ENCODE data around the gene PHF20.
A peak's percentile ranks its signal among the peaks of the same experiment; 100 is the strongest.
"Not testable (repeated sequence)": the region's sequence is repeated elsewhere in the genome, so short reads cannot be mapped to it uniquely, and the experiment has no call there.

PHF20 gene

GRCh38 chr20:35975576-35976373 lies 204.0 kb downstream of the PHF20 start:
- DNase-seq (ENCODE audit: low read depth), result no peak

- DNase-seq (ENCODE audit: low read depth), result no peak
Observed at GRCh38 chr20:35978041-35978513, 206.3 kb downstream of the PHF20 start.

- no peak for DNase-seq (ENCODE audit: low read depth)
Observed at GRCh38 chr20:35979544-35979943, 207.7 kb downstream of the PHF20 start.

GRCh38 chr20:35981969-35982368 lies 210.2 kb downstream of the PHF20 start:
- DNase-seq (ENCODE audit: low read depth), result no peak

- no peak for DNase-seq (ENCODE audit: low read depth)
Observed at GRCh38 chr20:35984382-35984781, 212.6 kb downstream of the PHF20 start.

- DNase-seq (ENCODE audit: low read depth), result no peak
Observed at GRCh38 chr20:35985806-35986205, 214.0 kb downstream of the PHF20 start.

DNA sequence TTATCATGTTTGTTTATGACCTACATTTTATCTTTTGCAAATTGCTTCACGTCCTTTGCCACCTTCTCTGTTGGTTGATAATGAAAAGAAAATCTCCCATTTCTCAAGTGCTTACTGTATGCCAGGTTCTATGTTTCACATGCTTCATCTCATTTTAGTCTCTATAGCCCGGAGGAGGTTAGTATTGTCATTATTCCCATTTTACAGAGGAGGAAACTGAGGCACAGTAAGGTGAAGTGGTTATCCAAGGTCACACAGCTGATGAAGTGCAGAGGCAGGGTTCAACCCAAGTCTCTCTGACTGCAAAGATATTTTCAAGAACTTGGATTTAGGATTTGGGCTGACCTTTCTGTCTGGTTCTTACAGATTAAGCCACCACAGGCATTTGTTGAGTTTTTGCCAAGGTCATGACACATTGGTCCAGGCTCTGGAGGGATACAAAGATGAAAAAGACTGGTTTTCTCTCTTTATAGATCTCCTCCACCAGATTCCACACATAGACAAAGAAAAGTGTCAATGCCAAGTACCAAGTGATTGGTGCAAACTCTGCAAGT lies 217.2 kb downstream of the PHF20 start:
- no peak for DNase-seq (ENCODE audit: low read depth)

- no peak for DNase-seq (ENCODE audit: low read depth)
Observed at GRCh38 chr20:35991142-35991771, 219.4 kb downstream of the PHF20 start.

DNA sequence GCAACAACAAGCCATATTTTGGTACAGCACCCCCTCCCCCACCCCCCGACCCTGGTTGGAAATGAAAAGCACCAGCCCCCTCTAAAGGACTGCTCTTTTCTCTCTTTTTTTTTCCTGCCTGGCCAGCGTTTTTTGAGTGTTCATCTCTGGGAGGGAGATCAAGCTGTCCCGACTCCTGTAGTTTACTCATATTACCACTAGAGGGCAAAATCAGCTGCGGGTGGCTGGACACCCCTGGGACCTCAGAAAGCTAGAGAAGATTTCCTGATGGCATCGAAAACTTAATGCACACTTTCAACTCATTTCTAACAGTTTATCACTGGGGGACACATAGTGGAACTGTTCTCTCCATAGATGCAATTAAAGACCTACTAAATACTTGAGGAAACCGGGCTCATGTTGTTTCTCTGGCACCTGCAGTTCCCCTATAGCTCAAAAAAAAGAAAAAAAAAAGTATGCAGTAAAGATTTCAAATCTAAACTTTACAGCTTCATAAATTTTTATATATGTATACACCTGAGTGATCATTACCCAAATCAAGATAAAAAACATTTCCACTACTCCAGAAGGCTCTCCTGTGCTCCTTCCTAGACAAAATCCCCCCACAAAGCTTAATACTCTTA lies 221.0 kb downstream of the PHF20 start:
- DNase-seq (ENCODE audit: low read depth), result no peak

DNA sequence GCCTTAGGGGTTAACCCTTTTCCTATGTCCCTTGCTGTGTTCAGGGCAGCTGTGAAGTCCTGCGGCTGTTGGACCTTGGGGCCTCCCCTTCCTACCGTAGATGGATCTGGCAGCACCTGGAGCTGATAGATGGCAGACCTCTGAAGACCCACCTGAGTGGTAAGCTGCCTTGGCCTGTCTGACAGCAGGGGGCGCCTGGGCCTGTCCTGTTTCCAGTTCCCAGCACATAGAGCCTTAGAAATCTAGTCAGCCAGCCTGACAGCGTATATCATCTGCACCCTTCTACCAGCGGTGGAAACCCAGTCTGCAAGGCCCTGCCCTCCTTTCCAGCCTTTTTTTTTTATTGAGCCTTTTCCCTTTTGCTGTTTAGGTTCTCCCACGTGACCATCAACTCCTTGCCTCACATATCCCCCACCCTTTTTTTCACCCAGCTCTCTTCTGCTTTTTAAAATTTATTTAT lies 223.2 kb downstream of the PHF20 start:
- DNase-seq (ENCODE audit: low read depth), result peak; percentile 77

- not testable (repeated sequence) for DNase-seq (ENCODE audit: low read depth)
Observed at GRCh38 chr20:35996492-35996891, 224.7 kb downstream of the PHF20 start.

Measured in stimulated activated CD8-positive, alpha-beta memory T cell treated with anti-CD3 and anti-CD28 coated beads, Interleukin-15, amount 100 ng/mL, for 1 hour (primary cell).